GM06990 (cell line): ENCODE data around the gene UPK1B.
"Not testable (repeated sequence)": the region's sequence is repeated elsewhere in the genome, so short reads cannot be mapped to it uniquely, and the experiment has no call there.

ENCODE experiments used
- DNase-seq: peaks from one replicate; pipeline ENCODE4 v3.0.0-alpha.2; 2011; ENCODE audit not compliant: insufficient read length; ENCODE audit errors: extremely low read depth
- H3K27me3 ChIP-seq: replicated peaks from 2 replicates; pipeline ENCODE4 v1.6.0; 2011; ENCODE audit warnings: low read length; ENCODE audit not compliant: control insufficient read depth, insufficient read depth
- H3K36me3 ChIP-seq: 2 replicates; pipeline ENCODE4 v1.5.1; 2011; ENCODE audit warnings: low read length; ENCODE audit not compliant: control insufficient read depth, insufficient read depth
- H3K4me3 ChIP-seq: replicated peaks from 2 replicates; pipeline ENCODE4 v1.5.1; 2011; ENCODE audit warnings: low read depth, mild to moderate bottlenecking, control low read depth, low read length
- CTCF ChIP-seq: IDR thresholded peaks from 2 replicates; pipeline ENCODE4 v1.5.1; 2011; ENCODE audit warnings: low read length, control low read depth, mild to moderate bottlenecking, inconsistent platforms; ENCODE audit not compliant: insufficient read depth, poor library complexity, severe bottlenecking

Gene UPK1B

GRCh38 chr3:119149484-119149883, 23.9 kb upstream of the UPK1B start:
- Histone ChIP-seq H3K4me3 (no peak overlapping the region), H3K36me3 (no peaks in the 10 kb centered on the region), H3K27me3 (no peaks in the 10 kb centered on the region)
- TF ChIP-seq CTCF, result no peak
- no peak for DNase-seq

GRCh38 chr3:119156868-119157267, 16.5 kb upstream of the UPK1B start:
- Histone ChIP-seq H3K27me3 (no peaks in the 10 kb centered on the region), H3K4me3 (no peak overlapping the region), H3K36me3 (no peaks in the 10 kb centered on the region)
- no peak for DNase-seq
- no peak for TF ChIP-seq CTCF

- TF ChIP-seq CTCF, result no peak
- DNase-seq, result no peak
- H3K36me3 ChIP-seq, result no peaks in the 10 kb centered on the region
- no peaks in the 10 kb centered on the region for H3K27me3 ChIP-seq
- no peak overlapping the region for H3K4me3 ChIP-seq
These were observed 15.4 kb upstream of the UPK1B start for GRCh38 chr3:119157971-119158370.

- no peak overlapping the region for H3K4me3 ChIP-seq
- no peaks in the 10 kb centered on the region for H3K36me3 ChIP-seq
- no peaks in the 10 kb centered on the region for H3K27me3 ChIP-seq
- TF ChIP-seq CTCF, result no peak
- no peak for DNase-seq
These were observed 13.0 kb upstream of the UPK1B start for GRCh38 chr3:119160361-119160760.

GRCh38 chr3:119160815-119161214, 12.6 kb upstream of the UPK1B start:
- H3K36me3 ChIP-seq, result no peaks in the 10 kb centered on the region
- no peak overlapping the region for H3K4me3 ChIP-seq
- no peaks in the 10 kb centered on the region for H3K27me3 ChIP-seq
- TF ChIP-seq CTCF, result no peak
- DNase-seq, result no peak

GRCh38 chr3:119161240-119161639, 12.2 kb upstream of the UPK1B start:
- Histone ChIP-seq H3K4me3 (no peak overlapping the region), H3K27me3 (no peaks in the 10 kb centered on the region), H3K36me3 (no peaks in the 10 kb centered on the region)
- no peak for TF ChIP-seq CTCF
- no peak for DNase-seq

- not testable (repeated sequence) for H3K4me3 ChIP-seq, H3K36me3 ChIP-seq, H3K27me3 ChIP-seq, DNase-seq
These were observed 8.7 kb upstream of the UPK1B start for GRCh38 chr3:119164745-119165144.
